ENCODE results near the gene YKT6. TPM values are rescaled to one million over a fixed set of nuclear protein-coding genes. Genes with fewer than 3 reads are reported as not detected.

YKT6 gene
- total and polyA plus RNA-seq, 2 of the 8 experiments (the other 6 are each of a cell fraction or from before 2014, with no cell fraction given): 75.3 to 103 TPM

DNA sequence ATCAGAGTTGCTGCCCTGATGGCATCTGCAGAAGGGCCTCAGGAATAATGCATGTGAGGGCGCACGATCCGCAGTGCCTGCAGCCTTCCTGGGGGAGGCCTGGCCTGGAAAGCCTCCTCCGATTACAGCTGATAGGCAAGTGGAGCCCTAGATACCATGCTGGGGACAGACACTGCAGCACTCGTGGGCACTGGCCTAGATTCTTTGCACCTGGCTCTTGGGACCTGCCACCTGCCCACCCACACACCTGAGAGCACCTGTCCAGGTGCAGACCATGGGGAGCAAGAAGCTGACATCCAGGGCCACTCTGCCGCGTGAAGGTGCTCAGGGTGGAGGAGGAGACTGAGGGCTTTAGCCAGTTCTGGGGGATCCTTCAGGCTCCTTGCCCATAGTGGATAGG is 14.8 kb downstream of the YKT6 start (continued):
- TF ChIP-seq CHD7 (IDR thresholded peaks at IDR 0.05; ENCODE audit: insufficient replicate concordance, low read length) (no peak), HDAC6 (IDR thresholded peaks at IDR 0.05; ENCODE audit: low read depth, low read length) (no peak), TAF7 (optimal IDR thresholded peaks at IDR 0.05; ENCODE audit: borderline replicate concordance, low read depth, low read length) (no peak), CBX8 (IDR thresholded peaks at IDR 0.05; ENCODE audit: borderline replicate concordance, low read depth, low read length) (no peak), HDAC2 (IDR thresholded peaks at IDR 0.05; ENCODE audit: borderline replicate concordance in 1 of 2, low read depth in 2 of 2, low read length in 2 of 2) (no peak)

All from H1 (cell line).